GM12892 (cell line): Measurements from ENCODE around the gene USP53.

ENCODE experiments used
- POLR2A ChIP-seq: IDR thresholded peaks from 2 replicates; pipeline ENCODE4 v1.6.1; 2011; ENCODE audit warnings: low read depth, low read length, control low read depth
- POLR2AphosphoS5 ChIP-seq: IDR thresholded peaks from 2 replicates; pipeline ENCODE4 v1.6.1; 2011; ENCODE audit warnings: low read depth, low read length, control low read depth
- TAF1 ChIP-seq: IDR thresholded peaks from 2 replicates; pipeline ENCODE4 v1.6.1; 2011; ENCODE audit warnings: low read depth, mild to moderate bottlenecking, control low read depth, low read length, borderline replicate concordance

DNA sequence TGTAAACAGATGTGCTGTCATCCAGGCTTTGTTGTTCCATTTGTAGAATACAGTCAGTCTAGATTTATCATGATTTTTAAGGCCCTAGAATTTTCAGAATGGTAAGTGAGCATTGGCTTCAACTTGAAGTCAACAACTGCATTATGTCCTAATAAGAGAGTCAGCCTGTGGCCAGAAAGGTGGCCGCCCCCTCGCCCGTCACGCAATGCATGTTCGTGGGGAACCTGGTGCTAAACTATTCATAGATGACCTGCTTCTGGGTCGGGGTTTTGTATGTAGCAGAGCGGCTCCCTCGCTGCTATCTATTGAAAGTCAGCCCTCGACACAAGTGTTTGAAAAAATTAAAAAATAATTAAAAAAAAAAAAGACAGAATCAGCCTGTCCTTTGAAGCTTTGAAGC lies 24.7 kb downstream of the USP53 start:
- TF ChIP-seq TAF1 (no peak), POLR2AphosphoS5 (no peak), POLR2A (no peak)
